A549 (cell line): ENCODE data around the gene MAJIN.

ENCODE experiments used
- POLR2A ChIP-seq: IDR thresholded peaks from 2 replicates; pipeline ENCODE4 v1.6.1; 2012; ENCODE audit warnings: mild to moderate bottlenecking, low read length
- SMC3 ChIP-seq: fragments of >200 bp; sonication (Bioruptor Twin); formaldehyde crosslinking; IDR thresholded peaks from 3 replicates; pipeline ENCODE4 v1.6.1; 2018; ENCODE audit warnings: inconsistent platforms

DNA sequence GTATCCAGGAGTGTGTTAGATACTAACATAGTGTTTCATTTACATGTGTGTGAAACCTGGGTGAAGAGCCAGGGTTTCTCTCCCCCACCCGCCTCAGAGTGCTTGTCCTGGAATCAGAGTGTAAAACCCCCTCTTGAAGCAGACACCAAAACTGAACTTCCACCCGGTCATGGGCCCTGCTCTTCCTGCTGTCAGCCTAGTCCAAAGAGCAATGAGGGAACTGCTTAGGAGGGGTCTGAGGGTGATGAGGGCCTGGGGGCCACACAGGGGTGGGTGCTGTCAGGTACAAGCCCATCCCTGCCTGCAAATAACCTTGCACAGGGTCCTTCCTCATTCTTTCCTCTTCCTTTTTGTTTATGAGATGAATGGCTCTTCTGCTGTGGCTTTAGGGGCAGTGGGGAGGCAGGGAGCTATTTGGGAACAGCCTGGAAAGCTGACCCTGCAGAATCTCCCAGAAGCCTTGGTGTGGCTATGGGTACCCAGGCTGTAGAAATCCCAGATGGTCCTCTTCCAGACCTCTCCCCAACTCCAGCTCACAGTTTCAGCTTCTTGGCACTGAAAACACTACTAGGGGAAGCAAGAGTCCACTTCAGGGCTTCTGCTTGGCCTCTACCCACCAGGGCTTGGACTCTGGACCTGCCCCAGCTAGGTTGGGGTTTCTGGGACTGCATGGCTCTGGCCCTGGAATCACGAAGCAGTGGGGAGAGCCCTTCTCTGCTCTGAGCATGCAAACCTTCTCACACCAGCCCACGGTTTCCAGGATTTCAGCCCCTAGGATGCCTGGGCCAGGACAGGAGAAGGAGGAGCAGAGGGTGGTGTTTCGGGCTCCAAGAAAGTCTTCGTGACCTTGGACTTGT is 16.3 kb upstream of the MAJIN start:
- no peak for TF ChIP-seq POLR2A
- no peak for TF ChIP-seq SMC3
